Pancreas (tissue), 10 donors: ENCODE data around the gene RARRES2. TPM values are rescaled to one million over a fixed set of nuclear protein-coding genes. Genes with fewer than 3 reads are reported as not detected.

Source experiments
- ATAC-seq, 4 donors: fragments of 200-7000 bp; cut with Tn5 transposase; one replicate each; pipeline versions ENCODE4 v1.8.0 to v1.9.1; 2020; ENCODE audit warnings: mild to moderate bottlenecking in 4 of 4, moderate library complexity in 4 of 4
- DNase-seq, 6 donors: peaks; one replicate each; pipeline ENCODE4 v3.0.0-alpha.2; 2020
- FAIRE-seq: peaks from 2 replicates; lab custom pipeline; 2012; peaks lifted over from hg19 to GRCh38; lab: Jason Lieb, UNC
- H3K27ac ChIP-seq, 4 donors: fragments of 200-600 bp; sonication (generic); 1 replicate in 3 of 4; 2 replicates in 1 of 4; pipeline versions ENCODE4 v1.5.0 to v1.8.0; 2020
- H3K27me3 ChIP-seq, 4 donors: fragments of 200-600 bp; one replicate each; pipeline ENCODE4 v1.8.0; 2021
- H3K36me3 ChIP-seq, 3 donors: fragments of 200-600 bp; sonication (generic) in 1 of 3; one replicate each; pipeline versions ENCODE4 v1.5.0 to v1.8.0; 2020 to 2021
- H3K4me1 ChIP-seq, 3 donors: fragments of 200-600 bp; one replicate each; pipeline ENCODE4 v1.8.0; 2021
- H3K4me3 ChIP-seq, 4 donors: fragments of 200-600 bp; sonication (generic) in 2 of 4; one replicate each; pipeline versions ENCODE4 v1.5.0 to v1.8.0; 2020 to 2021
- H3K9me3 ChIP-seq, 4 donors: fragments of 200-600 bp; one replicate each; pipeline ENCODE4 v1.8.0; 2021
- CTCF ChIP-seq, 4 donors: fragments of 200-600 bp; sonication (generic) in 3 of 4; IDR thresholded peaks; one replicate each; pipeline versions ENCODE4 v1.5.0 to v1.8.0; 2021; ENCODE audit warnings: antibody characterized with exemption in 4 of 4
- WGBS, 2 donors: extraction: QIAGEN DNeasy Blood & Tissue Kit; methylation state at CpG; one replicate each; pipeline ENCODE4 v1.1.7; 2013; 5-methylcytosine and 5-hydroxymethylcytosine counted together
- intact Hi-C, 3 donors: fragments of 100-400 bp; cut with DNase I; formaldehyde crosslinking; loops; one replicate each; pipeline versions ENCODE4 v1.11.1 to v1.14.2; 2022
- polyA plus RNA-seq, 2 donors: library from polyadenylated mRNA; stranded (reverse); fragments of 200-250 nt; gene quantifications; one replicate each; pipeline ENCODE4 v1.2.3, GENCODE V29; 2013
- total RNA-seq, 6 donors: library from RNA; stranded (reverse); fragmentation: NEBNext Ultra II Directional in 4 of 6; extraction: Animal tissue kit (Norgen Biotek cat#: 25700) in 4 of 6; gene quantifications; one replicate each; pipeline versions ENCODE4 v1.2.1 to v1.2.4, GENCODE V29; 2021 to 2023
- donor health status: healthy with polysubstance abuse.
- donor health status: DM: no; HTN: no; CAD: no; lungs with moderate emphysema.
- donor health status: DM: no; HTN: no; CAD: no.
- donor health status: control.
- donor health status: control.
- donor health status: Bipolar disorder and iron deficiency.
- donor health status: DM: yes; HTN: yes; CAD: no.
- donor health status: DM: no; HTN: no; CAD: no.
- donor health status: DM: no; HTN: no; CAD: no.
- donor health status: DM: yes; HTN: yes; CAD: no.

RARRES2 gene
- total and polyA plus RNA-seq, 8 donors: 125 to 408 (median 236) TPM

- peaks cover 0 to 19% (median 15%) of the 10 kb centered on the region in 3 donors for H3K36me3 ChIP-seq
- intact Hi-C loops: no loop called here
- no peaks in the 10 kb centered on the region for H3K27me3 ChIP-seq
- no peaks in the 10 kb centered on the region for H3K9me3 ChIP-seq
- no peak for TF ChIP-seq CTCF (IDR thresholded peaks at IDR 0.05)
- ATAC-seq: peak; percentile 79 to 88 (median 82)
- H3K27ac ChIP-seq: peak overlapping the region; percentile 94 to 99 (median 98)
- peaks cover 9 to 27% (median 22%) of the 10 kb centered on the region in 3 donors for H3K4me1 ChIP-seq
- WGBS, 2 donors: 45 to 53% methylated on average over 8 of the region's 8 CpGs
- FAIRE-seq: no peak
- DNase-seq: no peak
- H3K4me3 ChIP-seq: peak overlapping the region in 3 of 4 donors; percentile 82 to 97 (median 86)
Observed at GRCh38 chr7:150367677-150368095, 26.3 kb upstream of the RARRES2 start.

- no peaks in the 10 kb centered on the region for H3K27me3 ChIP-seq
- DNase-seq (no peak), FAIRE-seq (no peak), ATAC-seq (no peak)
- peaks cover 9 to 23% (median 19%) of the 10 kb centered on the region in 3 donors for H3K4me1 ChIP-seq
- no peak overlapping the region for H3K4me3 ChIP-seq
- WGBS, 2 donors: 79 to 85% methylated on average over 5 of the region's 5 CpGs
- H3K27ac ChIP-seq: peak overlapping the region in 2 of 4 donors; percentile 32 to 53
- no peak for TF ChIP-seq CTCF (IDR thresholded peaks at IDR 0.05)
- H3K9me3 ChIP-seq: no peaks in the 10 kb centered on the region
- peaks cover 0 to 2% (median 0%) of the 10 kb centered on the region in 3 donors for H3K36me3 ChIP-seq
- intact Hi-C loops: no loop called here
Observed at GRCh38 chr7:150365673-150366398, 24.4 kb upstream of the RARRES2 start.

GRCh38 chr7:150365194-150365593 is 23.8 kb upstream of the RARRES2 start:
- no peak for ATAC-seq
- peak overlapping the region in 1 of 4 donors; percentile 53 for H3K27ac ChIP-seq
- WGBS, 2 donors: 87 to 90% methylated on average over 10 of the region's 10 CpGs
- H3K27me3 ChIP-seq: no peaks in the 10 kb centered on the region
- H3K36me3 ChIP-seq: no peaks in the 10 kb centered on the region
- no peak for FAIRE-seq
- H3K4me1 ChIP-seq: peaks cover 9 to 16% (median 13%) of the 10 kb centered on the region in 3 donors
- no peak for TF ChIP-seq CTCF (IDR thresholded peaks at IDR 0.05)
- DNase-seq: no peak
- no peak overlapping the region for H3K4me3 ChIP-seq
- intact Hi-C loops: no loop called here
- no peaks in the 10 kb centered on the region for H3K9me3 ChIP-seq

- ATAC-seq (no peak), DNase-seq (no peak), FAIRE-seq (no peak)
- intact Hi-C loops: no loop called here
- Histone ChIP-seq H3K4me3 (no peak overlapping the region), H3K36me3 (no peaks in the 10 kb centered on the region), H3K4me1 (peaks cover 8 to 11% (median 9%) of the 10 kb centered on the region in 3 donors), H3K9me3 (no peaks in the 10 kb centered on the region), H3K27me3 (no peaks in the 10 kb centered on the region), H3K27ac (no peak overlapping the region)
- 86 to 91% methylated on average over 5 of the region's 5 CpGs for WGBS, 2 donors
- TF ChIP-seq CTCF (IDR thresholded peaks at IDR 0.05): no peak
Observed at GRCh38 chr7:150363872-150364271, 22.4 kb upstream of the RARRES2 start.

GRCh38 chr7:150363370-150363769 is 21.9 kb upstream of the RARRES2 start:
- Histone ChIP-seq H3K4me1 (peaks cover 8 to 11% (median 9%) of the 10 kb centered on the region in 3 donors), H3K36me3 (no peaks in the 10 kb centered on the region), H3K27me3 (no peaks in the 10 kb centered on the region), H3K9me3 (no peaks in the 10 kb centered on the region), H3K27ac (no peak overlapping the region), H3K4me3 (no peak overlapping the region)
- 76 to 85% methylated on average over 4 of the region's 4 CpGs for WGBS, 2 donors
- intact Hi-C loops: no loop called here
- TF ChIP-seq CTCF (IDR thresholded peaks at IDR 0.05): no peak
- DNase-seq (no peak), FAIRE-seq (no peak), ATAC-seq (no peak)
